K562 (cell line): ENCODE data around the gene DLK1. TPM values are rescaled to one million over a fixed set of nuclear protein-coding genes. Genes with fewer than 3 reads are reported as not detected.

Experiments used
- FOXK2 ChIP-seq, 2 experiments: fragments of 450-650 bp; IDR thresholded peaks in 1 of 2; conservative IDR thresholded peaks in 1 of 2; 2 replicates each; pipeline ENCODE4 v1.6.1; 2016; ENCODE audit warnings: low read depth in 2 of 2, mild to moderate bottlenecking in 1 of 2
- MEIS2 ChIP-seq: fragments of 450-650 bp; IDR thresholded peaks from 2 replicates; pipeline ENCODE4 v1.6.1; 2014; ENCODE audit warnings: mild to moderate bottlenecking; ENCODE audit not compliant: partially characterized antibody
- MYC ChIP-seq, 2 experiments: fragments of 250-450 bp in 1 of 2; sonication (Bioruptor Pico) in 1 of 2; IDR thresholded peaks; 2 replicates each; pipeline versions ENCODE4 v1.5.1 to v1.6.1; 2012 to 2021; ENCODE audit warnings: low read depth in 2 of 2, borderline replicate concordance in 1 of 2, improper control_type of control experiment in 1 of 2, low read length in 1 of 2, mild to moderate bottlenecking in 1 of 2, moderate library complexity in 1 of 2
- POLR2B ChIP-seq: fragments of 450-650 bp; IDR thresholded peaks from 2 replicates; pipeline ENCODE4 v1.6.1; 2018; ENCODE audit warnings: low read depth; ENCODE audit not compliant: partially characterized antibody
- PRMT5 ChIP-seq: sonication (generic); formaldehyde crosslinking; IDR thresholded peaks from 2 replicates; pipeline ENCODE4 v1.5.0; 2020; ENCODE audit warnings: missing genetic modification reagents
- ZBTB7A ChIP-seq: IDR thresholded peaks from 2 replicates; pipeline ENCODE4 v1.6.1; 2011; ENCODE audit warnings: low read depth, mild to moderate bottlenecking, low read length, moderate library complexity, borderline replicate concordance; ENCODE audit not compliant: control insufficient read depth
- polyA plus RNA-seq, 8 experiments: library from polyadenylated mRNA; depleted of rRNA in 4 of 8; stranded (reverse) in 5 of 8; unstranded in 3 of 8; fragments of >200 nt; fragmentation: Nextera tagmentation in 2 of 8; fragmentation: Illumina TruSeq in 1 of 8; extraction: Ambion mirVana in 2 of 8; extraction: Trizol in 1 of 8; gene quantifications; 2 replicates each; pipeline versions ENCODE4 v1.2.1 to v1.2.3, GENCODE V29; 2011 to 2014; ENCODE audit warnings: inconsistent platforms in 1 of 8, missing spikeins in 1 of 8
- total RNA-seq, 7 experiments: library from RNA; depleted of rRNA in 6 of 7; stranded (reverse); fragments of >200 nt in 6 of 7; fragmentation: Illumina TruSeq in 2 of 7; extraction: Trizol in 2 of 7; gene quantifications; 2 replicates each; pipeline versions ENCODE4 v1.2.1 to v1.2.3, GENCODE V29; 2011 to 2021; ENCODE audit warnings: low replicate concordance in 1 of 7
- TF ChIP-seq, protein P1 (sequence below): fragments of 450-650 bp; formaldehyde crosslinking; IDR thresholded peaks from 2 replicates; pipeline ENCODE4 v1.4.0; 2022; ENCODE audit warnings: mild to moderate bottlenecking, moderate library complexity
- TF ChIP-seq, protein P2 (sequence below): fragments of 250-450 bp; sonication (Bioruptor Pico); IDR thresholded peaks from 2 replicates; pipeline ENCODE4 v1.8.0; 2022; ENCODE audit warnings: moderate library complexity, mild to moderate bottlenecking, inconsistent platforms
- TF ChIP-seq, protein P3 (sequence below): fragments of 450-650 bp; formaldehyde crosslinking; IDR thresholded peaks from 2 replicates; pipeline ENCODE4 v1.4.0; 2020; ENCODE audit warnings: mild to moderate bottlenecking, moderate library complexity
- TF ChIP-seq, protein P4 (sequence below): sonication (generic); formaldehyde crosslinking; IDR thresholded peaks from 2 replicates; pipeline ENCODE4 v1.8.1; 2022; ENCODE audit warnings: missing genetic modification reagents
- TF ChIP-seq, protein P5 (sequence below): fragments of 450-650 bp; IDR thresholded peaks from 2 replicates; pipeline ENCODE4 v1.7.1; 2018; ENCODE audit warnings: mild to moderate bottlenecking, low read depth; ENCODE audit not compliant: partially characterized antibody
- TF ChIP-seq, protein P6 (sequence below): fragments of 250-450 bp; sonication (Bioruptor Pico); IDR thresholded peaks from 2 replicates; pipeline ENCODE4 v1.8.0; 2022; ENCODE audit warnings: inconsistent platforms, mild to moderate bottlenecking, moderate library complexity, borderline replicate concordance
- TF ChIP-seq, protein P7 (sequence below): sonication (generic); formaldehyde crosslinking; IDR thresholded peaks from 2 replicates; pipeline ENCODE4 v1.8.1; 2023; ENCODE audit warnings: mild to moderate bottlenecking, missing genetic modification reagents

DLK1 gene
- total and polyA plus RNA-seq, 9 of the 15 experiments (the other 6 are each of a cell fraction or from before 2014, with no cell fraction given), result 4.4 to 97.2 (median 15.3) TPM

DNA sequence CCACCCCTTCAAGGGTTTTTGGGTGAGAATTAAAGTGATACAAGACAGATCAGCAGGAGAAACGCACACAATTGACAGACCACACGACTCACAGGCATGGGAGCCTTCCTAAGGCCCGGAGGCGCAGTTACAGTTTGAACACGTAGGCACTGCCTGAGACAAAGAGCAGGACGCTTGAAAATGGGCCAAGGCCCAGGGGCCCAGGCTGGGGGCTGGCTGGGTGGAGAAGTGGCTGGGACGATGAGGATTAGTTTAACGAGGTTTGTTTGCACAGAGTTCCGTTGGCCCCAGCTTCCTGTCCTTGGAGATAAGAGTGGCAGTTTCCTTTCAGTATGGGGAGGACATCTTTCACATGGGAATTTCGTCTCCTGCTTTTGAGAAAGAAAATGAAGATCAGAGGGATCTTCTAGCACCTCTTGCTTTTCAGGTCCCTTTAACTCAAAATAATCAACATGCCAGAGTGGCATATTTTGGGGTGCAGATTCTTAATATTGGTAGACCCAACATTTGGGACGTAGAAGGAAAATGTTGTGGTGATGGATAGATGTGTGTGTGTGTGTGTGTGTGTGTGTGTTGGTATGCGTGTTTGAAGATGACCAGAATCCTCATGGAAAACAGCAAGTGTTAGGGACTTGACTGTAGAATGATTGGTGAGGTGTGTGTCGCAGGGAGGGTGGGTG, 44.6 kb downstream of the DLK1 start (continued):
- TF ChIP-seq, protein P1, sequence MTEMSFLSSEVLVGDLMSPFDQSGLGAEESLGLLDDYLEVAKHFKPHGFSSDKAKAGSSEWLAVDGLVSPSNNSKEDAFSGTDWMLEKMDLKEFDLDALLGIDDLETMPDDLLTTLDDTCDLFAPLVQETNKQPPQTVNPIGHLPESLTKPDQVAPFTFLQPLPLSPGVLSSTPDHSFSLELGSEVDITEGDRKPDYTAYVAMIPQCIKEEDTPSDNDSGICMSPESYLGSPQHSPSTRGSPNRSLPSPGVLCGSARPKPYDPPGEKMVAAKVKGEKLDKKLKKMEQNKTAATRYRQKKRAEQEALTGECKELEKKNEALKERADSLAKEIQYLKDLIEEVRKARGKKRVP (CRISPR knock-in tag), result no peak
- TF ChIP-seq, protein P2, sequence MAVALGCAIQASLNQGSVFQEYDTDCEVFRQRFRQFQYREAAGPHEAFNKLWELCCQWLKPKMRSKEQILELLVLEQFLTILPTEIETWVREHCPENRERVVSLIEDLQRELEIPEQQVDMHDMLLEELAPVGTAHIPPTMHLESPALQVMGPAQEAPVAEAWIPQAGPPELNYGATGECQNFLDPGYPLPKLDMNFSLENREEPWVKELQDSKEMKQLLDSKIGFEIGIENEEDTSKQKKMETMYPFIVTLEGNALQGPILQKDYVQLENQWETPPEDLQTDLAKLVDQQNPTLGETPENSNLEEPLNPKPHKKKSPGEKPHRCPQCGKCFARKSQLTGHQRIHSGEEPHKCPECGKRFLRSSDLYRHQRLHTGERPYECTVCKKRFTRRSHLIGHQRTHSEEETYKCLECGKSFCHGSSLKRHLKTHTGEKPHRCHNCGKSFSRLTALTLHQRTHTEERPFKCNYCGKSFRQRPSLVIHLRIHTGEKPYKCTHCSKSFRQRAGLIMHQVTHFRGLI (CRISPR knock-in tag), result peak; percentile 78; the same call in 1 of the 2 replicates
- TF ChIP-seq POLR2B (no peak), MYC (IDR thresholded peaks at IDR 0.05; ENCODE audit: low read depth, low read length) (peak; percentile 44), MYC (CRISPR knock-in tag; IDR thresholded peaks at IDR 0.05; ENCODE audit: borderline replicate concordance, low read depth) (no peak), ZBTB7A (peak; percentile 75; the same call in 1 of the 2 replicates), MEIS2 (peak; percentile 59), FOXK2 (conservative IDR thresholded peaks at IDR 0.05 in 1 of 2, IDR thresholded peaks at IDR 0.05 in 1 of 2; ENCODE audit: low read depth in 2 of 2) (peak in 1 of 2 experiments; percentile 62; a peak in 2 of 4 replicates), PRMT5 (CRISPR knock-in tag) (no peak)
- TF ChIP-seq, protein P3, sequence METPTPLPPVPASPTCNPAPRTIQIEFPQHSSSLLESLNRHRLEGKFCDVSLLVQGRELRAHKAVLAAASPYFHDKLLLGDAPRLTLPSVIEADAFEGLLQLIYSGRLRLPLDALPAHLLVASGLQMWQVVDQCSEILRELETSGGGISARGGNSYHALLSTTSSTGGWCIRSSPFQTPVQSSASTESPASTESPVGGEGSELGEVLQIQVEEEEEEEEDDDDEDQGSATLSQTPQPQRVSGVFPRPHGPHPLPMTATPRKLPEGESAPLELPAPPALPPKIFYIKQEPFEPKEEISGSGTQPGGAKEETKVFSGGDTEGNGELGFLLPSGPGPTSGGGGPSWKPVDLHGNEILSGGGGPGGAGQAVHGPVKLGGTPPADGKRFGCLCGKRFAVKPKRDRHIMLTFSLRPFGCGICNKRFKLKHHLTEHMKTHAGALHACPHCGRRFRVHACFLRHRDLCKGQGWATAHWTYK (CRISPR knock-in tag), result no peak
- TF ChIP-seq, protein P4, sequence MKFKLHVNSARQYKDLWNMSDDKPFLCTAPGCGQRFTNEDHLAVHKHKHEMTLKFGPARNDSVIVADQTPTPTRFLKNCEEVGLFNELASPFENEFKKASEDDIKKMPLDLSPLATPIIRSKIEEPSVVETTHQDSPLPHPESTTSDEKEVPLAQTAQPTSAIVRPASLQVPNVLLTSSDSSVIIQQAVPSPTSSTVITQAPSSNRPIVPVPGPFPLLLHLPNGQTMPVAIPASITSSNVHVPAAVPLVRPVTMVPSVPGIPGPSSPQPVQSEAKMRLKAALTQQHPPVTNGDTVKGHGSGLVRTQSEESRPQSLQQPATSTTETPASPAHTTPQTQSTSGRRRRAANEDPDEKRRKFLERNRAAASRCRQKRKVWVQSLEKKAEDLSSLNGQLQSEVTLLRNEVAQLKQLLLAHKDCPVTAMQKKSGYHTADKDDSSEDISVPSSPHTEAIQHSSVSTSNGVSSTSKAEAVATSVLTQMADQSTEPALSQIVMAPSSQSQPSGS (CRISPR knock-in tag), result no peak
- TF ChIP-seq, protein P5, sequence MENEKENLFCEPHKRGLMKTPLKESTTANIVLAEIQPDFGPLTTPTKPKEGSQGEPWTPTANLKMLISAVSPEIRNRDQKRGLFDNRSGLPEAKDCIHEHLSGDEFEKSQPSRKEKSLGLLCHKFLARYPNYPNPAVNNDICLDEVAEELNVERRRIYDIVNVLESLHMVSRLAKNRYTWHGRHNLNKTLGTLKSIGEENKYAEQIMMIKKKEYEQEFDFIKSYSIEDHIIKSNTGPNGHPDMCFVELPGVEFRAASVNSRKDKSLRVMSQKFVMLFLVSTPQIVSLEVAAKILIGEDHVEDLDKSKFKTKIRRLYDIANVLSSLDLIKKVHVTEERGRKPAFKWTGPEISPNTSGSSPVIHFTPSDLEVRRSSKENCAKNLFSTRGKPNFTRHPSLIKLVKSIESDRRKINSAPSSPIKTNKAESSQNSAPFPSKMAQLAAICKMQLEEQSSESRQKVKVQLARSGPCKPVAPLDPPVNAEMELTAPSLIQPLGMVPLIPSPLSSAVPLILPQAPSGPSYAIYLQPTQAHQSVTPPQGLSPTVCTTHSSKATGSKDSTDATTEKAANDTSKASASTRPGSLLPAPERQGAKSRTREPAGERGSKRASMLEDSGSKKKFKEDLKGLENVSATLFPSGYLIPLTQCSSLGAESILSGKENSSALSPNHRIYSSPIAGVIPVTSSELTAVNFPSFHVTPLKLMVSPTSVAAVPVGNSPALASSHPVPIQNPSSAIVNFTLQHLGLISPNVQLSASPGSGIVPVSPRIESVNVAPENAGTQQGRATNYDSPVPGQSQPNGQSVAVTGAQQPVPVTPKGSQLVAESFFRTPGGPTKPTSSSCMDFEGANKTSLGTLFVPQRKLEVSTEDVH, result no peak
- TF ChIP-seq, protein P6, sequence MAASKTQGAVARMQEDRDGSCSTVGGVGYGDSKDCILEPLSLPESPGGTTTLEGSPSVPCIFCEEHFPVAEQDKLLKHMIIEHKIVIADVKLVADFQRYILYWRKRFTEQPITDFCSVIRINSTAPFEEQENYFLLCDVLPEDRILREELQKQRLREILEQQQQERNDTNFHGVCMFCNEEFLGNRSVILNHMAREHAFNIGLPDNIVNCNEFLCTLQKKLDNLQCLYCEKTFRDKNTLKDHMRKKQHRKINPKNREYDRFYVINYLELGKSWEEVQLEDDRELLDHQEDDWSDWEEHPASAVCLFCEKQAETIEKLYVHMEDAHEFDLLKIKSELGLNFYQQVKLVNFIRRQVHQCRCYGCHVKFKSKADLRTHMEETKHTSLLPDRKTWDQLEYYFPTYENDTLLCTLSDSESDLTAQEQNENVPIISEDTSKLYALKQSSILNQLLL, result no peak
- TF ChIP-seq, protein P7, sequence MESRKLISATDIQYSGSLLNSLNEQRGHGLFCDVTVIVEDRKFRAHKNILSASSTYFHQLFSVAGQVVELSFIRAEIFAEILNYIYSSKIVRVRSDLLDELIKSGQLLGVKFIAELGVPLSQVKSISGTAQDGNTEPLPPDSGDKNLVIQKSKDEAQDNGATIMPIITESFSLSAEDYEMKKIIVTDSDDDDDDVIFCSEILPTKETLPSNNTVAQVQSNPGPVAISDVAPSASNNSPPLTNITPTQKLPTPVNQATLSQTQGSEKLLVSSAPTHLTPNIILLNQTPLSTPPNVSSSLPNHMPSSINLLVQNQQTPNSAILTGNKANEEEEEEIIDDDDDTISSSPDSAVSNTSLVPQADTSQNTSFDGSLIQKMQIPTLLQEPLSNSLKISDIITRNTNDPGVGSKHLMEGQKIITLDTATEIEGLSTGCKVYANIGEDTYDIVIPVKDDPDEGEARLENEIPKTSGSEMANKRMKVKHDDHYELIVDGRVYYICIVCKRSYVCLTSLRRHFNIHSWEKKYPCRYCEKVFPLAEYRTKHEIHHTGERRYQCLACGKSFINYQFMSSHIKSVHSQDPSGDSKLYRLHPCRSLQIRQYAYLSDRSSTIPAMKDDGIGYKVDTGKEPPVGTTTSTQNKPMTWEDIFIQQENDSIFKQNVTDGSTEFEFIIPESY (CRISPR knock-in tag), result peak; percentile 39; the same call in 1 of the 2 replicates
